DLD1 (cell line): Measurements from ENCODE around the gene GPLD1.

ENCODE experiments used
- in situ Hi-C: cut with HindIII; loops from 2 replicates; pipeline ENCODE4 v1.10.0; 2017; ENCODE audit warnings: low sequenced_read_pairs

GPLD1 gene

DNA sequence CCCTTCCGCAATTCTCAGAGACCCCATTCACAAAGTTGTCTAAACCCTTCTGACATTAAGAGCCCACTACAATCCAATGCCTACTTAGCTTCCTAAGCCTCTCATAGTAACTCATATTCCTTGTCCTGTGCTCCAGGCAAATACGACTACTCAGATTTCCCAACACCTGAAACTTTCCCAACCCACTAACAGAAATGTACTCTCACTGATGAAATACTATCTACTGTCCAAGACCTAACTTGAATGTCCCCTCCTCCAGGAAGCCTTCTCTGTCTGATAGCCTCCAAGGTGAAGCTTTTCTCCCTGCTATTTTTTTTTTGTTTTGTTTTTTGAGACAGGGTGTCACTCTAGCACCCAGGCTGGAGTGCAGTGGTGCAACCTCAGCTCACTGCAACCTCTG, 30.4 kb downstream of the GPLD1 start:
- in situ Hi-C loops, result no loop called here

DNA sequence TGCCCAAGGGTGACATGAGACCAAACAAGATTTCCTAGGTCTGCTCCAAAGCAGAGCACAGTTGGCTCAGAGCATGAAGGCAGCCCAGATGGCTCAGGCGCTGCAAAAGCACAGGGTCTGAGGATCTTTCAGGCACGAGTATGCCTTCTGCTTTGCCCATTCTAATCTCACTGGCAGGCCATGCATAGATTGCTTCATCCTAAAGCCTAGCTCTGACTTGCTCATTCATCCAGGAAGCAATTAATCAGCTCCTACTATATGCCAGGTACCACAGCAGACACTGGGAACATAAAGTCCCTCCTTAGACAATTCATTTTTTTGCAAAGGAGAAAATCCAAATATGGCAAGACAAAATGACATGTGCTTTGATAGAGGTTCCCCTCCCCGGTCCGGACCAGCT, 31.2 kb downstream of the GPLD1 start:
- in situ Hi-C loops, result no loop called here

DNA sequence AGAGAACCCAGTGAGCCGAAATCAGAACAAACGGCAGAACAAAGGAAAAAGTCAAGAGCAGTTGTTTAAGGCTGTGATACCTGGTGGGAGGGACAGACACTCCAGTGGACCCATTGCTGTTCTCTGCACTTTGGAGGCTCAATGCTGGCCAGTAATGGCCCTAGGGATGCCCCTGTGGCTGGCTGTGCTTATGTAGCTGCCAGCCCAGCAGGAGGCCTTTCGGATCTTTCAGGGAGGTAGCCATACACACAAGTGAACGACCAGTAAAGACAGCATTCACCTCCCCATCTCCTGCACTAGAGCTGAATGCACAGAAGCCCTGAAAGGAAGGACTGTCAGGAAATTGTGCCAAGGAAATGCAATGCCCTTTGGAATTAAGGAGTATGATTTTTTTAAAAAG, 34.3 kb downstream of the GPLD1 start:
- in situ Hi-C loops, result no loop called here

GRCh38 chr6:24454452-24454851, 34.9 kb downstream of the GPLD1 start:
- in situ Hi-C loops, result no loop called here

DNA sequence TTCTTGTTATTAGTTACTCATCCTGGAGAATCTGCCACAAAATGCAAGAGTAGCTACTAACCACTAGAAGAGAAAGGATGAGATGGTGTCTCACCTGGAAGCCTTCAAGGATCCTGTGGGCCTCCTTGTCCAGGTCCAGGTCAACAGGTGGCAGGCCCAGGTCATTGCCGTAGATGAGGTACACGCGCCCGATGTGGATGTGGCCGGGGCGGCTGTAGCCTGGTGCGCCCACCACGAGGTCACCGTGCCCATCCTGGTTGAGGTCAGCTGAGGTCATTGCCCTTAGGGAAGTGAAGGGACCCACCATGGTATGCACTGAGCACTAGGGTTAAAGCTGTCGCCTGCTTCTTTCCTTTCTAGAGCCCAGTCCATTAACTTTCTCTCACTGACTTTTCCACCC, 35.5 kb downstream of the GPLD1 start:
- in situ Hi-C loops, result no loop called here

DNA sequence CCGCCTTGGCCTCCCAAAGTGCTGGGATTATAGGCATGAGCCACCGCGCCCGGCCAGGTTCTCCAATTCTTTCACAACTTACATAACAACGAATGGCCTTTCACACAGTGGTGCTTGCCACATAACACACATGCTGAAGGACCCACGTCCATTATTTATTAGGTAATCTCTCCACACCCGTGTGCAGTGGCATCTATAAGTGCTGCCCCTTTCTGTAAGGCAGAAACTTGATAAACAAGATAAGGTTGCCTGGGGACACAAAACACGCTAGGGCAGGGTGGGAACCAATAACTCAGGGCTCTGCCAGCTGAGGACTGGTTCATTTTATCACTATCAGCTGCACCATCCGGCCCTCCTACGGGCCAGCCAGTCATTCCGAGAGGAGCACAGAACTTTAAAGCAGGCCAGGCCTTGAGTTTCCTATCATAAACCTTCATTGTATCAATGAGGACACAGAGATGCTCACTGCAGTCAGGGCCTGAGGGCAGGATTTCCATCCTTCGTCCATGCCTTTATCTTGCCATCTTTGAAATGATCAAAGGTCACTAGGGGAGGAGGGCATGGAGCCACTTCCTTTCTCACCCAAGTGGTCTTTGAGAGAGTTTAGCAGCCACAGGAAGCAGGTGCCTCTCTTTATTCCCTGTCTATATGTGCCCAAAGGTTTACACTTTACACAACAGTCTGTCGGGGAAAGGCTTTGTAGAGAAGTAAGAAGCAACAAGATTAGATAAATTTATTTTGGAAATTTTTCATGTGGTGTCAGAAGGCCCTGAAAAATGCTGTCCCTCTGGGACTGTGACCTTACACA, 37.6 kb downstream of the GPLD1 start:
- in situ Hi-C loops, result no loop called here

DNA sequence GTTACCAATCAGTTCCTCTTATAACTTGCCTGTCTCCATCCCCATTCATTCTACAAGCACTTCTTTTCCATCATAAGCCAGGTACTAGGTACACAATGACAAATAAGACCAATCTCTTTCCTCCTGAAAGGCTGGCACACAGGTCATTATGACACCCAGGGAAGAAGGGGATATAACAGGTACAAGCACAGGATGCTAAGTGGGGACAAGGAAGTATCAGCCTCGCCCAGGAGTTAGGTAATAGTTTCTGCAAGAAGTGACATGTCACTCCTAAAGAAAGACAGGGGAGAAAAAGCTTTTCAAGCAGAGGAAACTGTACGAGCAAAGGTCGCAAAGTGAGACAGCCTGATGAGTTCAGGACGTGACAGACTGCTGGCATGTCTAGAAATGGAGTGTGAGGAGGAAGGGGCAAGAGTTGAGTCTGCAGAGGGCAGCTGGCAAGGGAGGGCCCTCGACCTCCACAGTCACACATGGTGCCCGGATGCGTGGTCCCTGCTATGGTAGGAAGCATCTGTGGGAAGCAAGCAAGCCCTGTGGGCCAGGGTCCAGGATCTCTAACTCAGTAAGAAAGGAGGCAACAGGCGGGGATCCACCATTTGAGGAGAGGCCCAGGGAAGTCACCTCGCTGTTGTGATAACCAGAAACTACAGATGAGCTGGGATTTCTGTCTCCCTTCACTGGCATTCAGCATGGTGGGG, 40.4 kb downstream of the GPLD1 start:
- in situ Hi-C loops, result no loop called here

- in situ Hi-C loops, result no loop called here
Measured at GRCh38 chr6:24448396-24448795, 41.0 kb downstream of the GPLD1 start.

- in situ Hi-C loops, result no loop called here
Measured at GRCh38 chr6:24446670-24447069, 42.7 kb downstream of the GPLD1 start.

GRCh38 chr6:24445704-24446103, 43.7 kb downstream of the GPLD1 start:
- in situ Hi-C loops, result no loop called here

GRCh38 chr6:24444588-24444987, 44.8 kb downstream of the GPLD1 start:
- in situ Hi-C loops, result no loop called here

GRCh38 chr6:24441599-24441904, 47.8 kb downstream of the GPLD1 start:
- in situ Hi-C loops, result no loop called here

- in situ Hi-C loops, result no loop called here
Measured at GRCh38 chr6:24440897-24441598, 48.3 kb downstream of the GPLD1 start.

DNA sequence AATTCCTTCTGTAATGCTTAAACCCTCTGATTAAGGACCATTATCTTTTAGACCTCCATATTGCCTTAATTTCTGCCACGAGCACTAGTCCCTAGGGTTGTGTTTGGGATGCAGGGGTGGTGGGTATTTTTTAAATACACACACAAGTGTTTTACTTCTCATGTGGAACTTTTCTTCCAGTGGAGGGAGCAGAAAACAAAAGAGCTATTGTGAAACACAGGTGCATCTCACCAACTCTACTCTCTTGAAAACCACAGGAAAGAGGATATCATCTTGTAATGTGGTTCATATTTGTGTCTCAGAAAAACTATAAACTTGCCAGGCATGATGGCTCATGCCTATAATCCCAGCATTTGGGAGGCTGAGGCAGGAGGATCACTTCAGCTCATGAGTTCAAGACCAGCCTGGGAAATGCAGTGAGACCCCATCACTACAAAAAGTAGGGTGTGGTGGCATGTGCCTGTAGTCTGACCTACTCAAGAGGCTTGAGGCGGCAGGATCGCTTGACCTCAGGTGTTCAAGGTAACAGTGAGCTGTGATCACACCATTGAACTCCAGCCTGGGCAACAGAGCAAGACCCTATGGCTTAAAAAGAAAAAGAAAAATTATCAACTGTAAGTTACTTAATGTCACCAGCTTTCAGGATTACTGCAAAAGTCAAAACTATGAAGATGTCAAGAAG, 49.4 kb downstream of the GPLD1 start:
- in situ Hi-C loops, result no loop called here

DNA sequence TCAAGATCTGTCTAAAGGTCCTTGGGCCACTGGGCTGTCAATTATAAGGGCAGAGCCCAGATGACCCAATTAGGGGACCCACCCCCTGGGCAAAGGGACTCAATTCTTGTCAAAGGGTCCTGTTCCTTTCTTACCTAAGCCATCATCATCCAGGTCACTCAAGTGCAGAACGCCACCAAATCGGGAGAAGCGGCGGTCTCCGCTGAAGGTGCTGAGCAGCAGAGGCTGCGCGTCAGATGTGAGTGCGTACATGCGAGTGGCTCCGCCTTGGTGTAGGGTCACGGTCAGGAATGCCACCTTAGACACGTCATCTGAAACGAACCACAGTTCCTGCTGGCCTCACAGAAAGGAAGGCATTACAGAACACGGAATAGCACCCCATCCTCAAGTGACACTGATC, 52.4 kb downstream of the GPLD1 start:
- in situ Hi-C loops, result no loop called here

DNA sequence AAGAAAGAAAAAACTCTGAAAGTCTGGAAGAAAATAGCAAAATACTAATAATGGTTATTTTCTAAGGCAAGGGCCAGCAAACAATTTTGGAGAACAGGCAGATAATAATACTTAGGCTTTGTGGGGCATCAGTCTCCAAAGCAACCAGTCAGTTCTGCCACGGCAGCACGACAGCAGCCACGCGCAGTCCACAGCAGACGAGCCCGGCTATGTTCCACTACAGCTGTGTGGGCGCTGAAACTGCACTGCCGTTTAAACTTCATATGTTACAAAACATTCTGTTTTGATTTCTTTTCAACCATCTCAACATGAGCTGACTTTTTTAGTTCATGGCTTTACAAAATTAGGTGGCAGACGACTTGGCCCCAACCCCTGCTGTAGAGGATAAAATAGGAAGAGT, 56.8 kb downstream of the GPLD1 start:
- in situ Hi-C loops, result no loop called here

DNA sequence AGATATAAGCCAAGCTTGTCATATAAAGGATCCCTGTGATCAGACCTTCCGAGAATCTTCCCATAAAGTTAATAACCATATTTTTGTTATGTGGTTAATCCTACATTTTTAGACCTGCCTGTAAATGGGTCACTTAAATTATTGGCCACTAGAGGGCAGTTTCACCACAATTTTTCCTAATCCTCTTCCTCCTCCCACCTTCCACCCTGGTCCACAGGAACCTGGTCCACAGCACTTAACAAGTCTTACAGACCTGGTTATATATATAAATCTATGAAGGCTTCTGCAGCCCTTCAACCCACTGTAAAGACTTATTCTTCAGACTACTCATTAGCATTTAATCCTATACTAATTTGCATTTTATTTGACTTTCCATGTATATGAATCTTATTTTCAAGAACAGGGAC, 58.3 kb downstream of the GPLD1 start:
- in situ Hi-C loops, result no loop called here

GRCh38 chr6:24430086-24430485, 59.3 kb downstream of the GPLD1 start:
- in situ Hi-C loops, result no loop called here

DNA sequence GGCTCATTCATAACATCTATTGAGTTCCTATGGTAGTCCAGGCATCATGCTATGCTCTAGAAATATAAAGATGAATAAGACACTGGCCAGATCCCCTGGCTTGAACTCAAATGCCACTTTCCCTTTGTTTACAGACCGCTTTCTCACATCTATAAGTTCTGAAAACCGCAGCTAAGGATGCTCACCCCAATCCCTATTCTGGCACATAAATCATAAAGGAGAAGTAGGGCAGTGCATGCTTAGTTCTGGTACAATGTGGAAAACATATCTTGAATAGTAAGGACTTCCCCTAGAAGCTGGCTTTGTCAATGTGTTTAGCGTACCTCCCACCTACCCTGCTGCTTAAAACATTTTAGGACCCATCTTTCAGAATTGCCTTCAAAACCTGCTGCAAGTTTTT, 60.2 kb downstream of the GPLD1 start:
- in situ Hi-C loops, result no loop called here

- in situ Hi-C loops, result no loop called here
Measured at GRCh38 chr6:24428615-24429014, 60.8 kb downstream of the GPLD1 start.

DNA sequence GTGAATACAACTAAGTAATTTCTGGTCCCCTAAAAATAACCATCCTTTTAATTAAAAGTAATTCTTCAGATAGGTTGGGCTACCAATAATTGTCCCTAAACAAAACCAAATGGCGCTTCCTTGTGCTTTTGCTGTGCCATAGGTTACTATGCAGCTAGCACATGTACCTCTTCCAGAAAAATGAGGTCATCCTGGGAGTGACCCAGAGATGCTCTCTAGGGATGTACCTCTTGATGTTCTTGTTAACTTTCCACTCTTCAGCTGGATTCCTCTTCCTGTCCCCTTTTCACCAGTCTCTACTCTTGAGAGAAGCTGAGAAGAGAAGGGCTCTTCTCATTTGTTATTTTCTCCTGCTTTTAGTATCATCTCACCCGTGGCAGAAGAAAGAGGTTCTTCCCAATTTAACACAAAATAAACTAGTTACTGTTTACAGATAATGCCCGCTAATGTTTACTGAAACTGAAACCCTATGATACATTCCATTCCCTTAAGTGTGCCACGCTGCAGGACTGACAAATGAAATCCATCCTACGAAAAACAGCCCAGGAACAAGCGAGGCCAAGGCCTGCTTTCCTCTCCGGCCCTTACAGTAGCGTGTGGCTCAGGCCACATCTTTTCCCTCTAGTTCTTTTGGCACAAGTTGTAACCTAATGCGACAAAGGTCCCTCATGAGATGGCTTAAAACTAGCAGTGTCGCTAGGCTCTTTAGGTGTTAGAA, 62.5 kb downstream of the GPLD1 start:
- in situ Hi-C loops, result no loop called here
